Ammon's horn (tissue), 1 donor: ENCODE data around the gene ATP2A2.
"Not testable (repeated sequence)": the region's sequence is repeated elsewhere in the genome, so short reads cannot be mapped to it uniquely, and the experiment has no call there.

Source experiments
- DNase-seq: peaks from one replicate; pipeline ENCODE4 v3.0.0-alpha.2; 2016; ENCODE audit warnings: low spot score

ATP2A2 gene

DNA sequence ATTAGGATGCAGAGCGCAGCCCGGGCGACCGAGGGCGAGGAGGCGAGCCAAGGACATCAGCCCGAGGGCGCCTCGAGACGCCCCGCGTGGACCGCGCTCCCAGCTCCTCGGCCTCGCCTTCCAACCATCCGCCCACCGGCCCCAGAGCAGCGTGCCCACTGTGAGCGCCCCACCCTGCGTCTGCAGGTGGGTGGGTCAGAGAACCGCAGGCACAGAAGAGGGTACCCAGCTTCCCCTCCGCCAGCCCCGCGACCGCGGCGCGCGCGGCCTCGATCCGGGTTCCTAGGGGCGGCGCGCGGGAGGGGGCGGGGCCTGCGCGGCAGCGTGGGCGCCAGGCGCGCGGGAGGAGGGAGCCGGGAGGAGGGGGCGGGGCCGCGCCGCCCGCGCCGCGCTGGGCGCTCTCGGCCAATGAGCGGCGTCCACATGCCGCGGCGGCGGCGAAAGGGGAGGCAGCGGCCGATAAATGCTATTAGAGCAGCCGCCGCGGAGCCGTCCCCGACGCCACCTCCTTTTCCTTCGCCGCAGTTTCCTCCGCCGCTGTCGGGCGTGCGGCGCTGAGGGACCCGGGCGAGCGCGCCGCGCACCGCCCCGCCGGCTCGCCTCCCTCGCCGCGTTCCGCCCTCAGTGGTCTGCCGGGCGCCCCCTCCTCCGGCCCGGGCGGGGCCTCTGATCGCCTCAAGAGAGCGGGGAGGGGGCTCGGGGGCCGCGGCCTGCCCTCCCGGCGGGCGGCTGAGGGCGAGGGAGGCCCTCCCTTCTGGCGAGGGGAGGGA lies at the start of gene ATP2A2:
Gene ATP2A2 (plus strand): TSS at position 469 of the 770 bp plus-strand sequence. CDS start 543 bp downstream, outside the sequence.
- DNase-seq, result peak; percentile 94

DNA sequence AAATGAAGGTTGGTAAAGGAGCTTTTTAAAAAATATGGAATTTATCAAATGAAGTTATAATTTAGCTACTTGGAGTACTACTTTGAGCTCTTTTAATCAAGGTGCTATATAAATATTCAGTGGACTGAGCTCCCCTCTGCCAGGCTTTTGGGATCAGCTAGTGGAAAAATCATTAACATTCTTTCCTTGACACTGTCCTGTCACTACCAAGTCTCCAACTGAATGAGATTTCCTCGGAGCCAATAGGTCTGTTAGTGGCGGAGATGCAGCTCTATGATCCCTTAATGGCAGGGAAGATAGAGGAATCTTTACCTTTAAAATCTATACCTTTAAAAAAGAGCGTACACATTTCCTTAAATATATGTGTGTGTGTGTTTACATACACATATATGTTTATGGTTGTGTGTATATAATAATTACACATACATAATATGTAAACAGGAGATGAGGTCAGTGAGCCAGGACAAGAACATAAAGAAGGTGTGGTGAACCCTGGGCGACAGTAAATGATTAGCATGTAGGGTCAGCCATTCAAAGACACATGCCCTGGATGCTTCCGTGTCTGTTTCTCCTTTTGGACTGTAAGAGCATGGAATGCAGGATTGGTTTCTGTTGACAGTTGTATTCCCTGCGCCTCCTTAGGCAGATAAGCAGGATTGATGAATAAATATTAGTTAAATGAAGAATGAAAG lies 47.7 kb upstream of the ATP2A2 start:
- DNase-seq, result no peak

DNA sequence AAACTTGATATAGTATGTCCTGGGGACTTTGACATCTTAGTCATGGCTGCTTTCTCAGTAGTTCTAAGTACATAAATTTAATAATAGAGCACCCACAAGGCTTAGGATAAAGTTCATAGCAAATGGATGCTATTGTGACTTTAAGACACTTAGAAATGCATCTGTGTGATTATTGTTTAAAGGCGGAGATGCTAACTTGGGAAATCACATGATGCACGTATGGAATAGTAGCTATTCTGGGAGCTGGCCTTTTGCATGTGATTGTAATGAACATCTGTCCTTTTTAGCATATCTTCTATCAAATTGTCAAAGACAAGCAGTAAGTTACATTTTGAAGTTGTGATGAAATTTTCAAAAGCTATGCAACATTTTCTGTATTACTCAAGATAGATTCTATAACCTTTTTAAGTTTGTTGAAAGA lies 46.7 kb upstream of the ATP2A2 start:
- no peak for DNase-seq

DNA sequence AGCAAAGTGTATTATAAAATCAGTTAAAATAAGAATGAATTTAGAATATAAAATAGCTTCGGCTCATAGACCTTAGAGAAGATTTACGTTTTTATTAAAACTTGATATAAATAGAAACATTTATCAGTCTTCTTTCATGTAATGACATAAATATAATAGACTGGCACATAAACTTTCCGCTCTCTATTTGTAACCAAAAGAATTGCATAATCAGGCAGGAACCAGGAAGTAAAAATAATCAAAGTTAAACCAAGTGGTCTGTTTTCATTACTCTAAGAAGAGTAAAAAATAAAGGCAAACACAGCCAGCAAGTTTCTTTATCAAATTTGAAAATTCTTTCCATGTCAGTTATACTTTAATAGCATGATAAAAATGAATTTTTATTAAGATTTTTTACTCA lies 46.3 kb upstream of the ATP2A2 start:
- DNase-seq, result no peak

DNA sequence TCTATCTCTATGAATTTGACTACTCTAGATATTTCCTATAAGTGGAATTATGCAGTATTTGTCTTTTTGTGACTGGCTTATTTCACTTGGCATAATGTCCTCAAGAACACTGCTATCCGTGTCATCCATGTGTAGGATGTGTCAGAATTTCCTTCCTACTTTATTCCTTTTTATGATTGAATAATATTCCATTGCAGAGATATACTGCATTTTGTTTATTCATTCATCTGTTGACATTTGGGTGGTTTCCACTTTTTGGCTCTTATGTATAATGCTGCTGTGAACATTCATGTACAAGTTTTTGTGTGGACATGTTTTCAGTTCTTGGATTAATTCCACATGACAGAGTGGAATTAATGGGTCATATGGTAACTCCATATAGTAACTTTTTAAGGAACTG lies 45.7 kb upstream of the ATP2A2 start:
- DNase-seq, result no peak

DNA sequence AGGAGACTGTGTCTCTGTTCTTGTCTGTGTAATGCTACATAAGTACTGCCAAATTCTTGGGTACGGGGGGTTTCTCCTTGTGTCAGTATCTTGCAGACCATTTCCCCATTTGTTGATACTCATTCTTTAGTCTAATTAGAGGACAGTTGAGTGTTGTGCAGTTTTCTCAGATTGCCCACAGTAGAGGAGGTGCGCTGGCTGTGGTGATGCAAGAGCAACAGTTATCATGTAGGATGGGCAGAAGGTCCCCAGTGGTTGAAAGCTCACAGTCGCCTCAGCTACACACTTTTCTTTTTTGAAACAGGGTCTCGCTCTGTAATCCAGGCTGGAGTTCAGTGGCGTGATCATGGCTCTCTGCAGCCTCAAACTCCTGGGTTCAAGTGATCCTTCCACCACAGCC lies 37.8 kb upstream of the ATP2A2 start:
- DNase-seq, result no peak

DNA sequence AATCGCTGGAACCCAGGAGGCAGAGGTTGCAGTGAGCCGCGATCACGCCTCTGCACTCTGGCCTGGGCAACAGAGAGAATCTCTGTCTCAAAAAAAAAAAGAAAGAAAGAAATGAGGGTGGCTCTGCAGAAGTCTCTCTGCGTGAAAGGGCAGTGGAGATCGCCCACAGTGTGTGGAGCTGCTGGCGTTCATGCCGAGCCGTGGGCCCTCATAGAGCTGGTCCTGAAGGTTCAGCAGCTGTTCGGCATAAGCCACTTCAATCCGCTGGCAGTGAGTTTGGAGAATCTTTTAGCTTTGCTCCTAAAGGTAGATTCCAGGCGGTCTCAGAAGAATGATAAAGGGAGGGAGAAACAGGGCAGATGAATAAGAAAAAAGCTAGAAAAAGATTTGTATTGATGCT lies 36.7 kb upstream of the ATP2A2 start:
- DNase-seq, result no peak

DNA sequence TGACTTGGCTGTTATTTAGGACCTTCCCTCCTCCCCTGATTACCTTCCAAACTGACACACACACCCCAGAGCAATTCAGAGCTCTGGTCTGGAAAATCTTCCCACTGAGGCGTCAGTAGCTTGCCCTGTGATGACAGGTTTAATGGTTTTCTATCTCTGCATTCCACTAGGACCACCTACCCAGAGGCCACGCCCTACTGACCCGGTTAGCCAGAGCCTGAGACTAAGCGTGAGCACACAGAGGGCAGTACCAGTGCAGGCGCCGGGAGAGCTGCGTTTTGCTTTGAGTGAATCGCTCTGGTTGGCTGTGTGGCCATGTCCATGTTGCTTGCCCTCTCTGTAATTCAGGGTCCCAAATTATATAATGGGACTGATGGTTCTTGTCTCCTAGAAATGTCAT lies 36.2 kb upstream of the ATP2A2 start:
- DNase-seq, result no peak

DNA sequence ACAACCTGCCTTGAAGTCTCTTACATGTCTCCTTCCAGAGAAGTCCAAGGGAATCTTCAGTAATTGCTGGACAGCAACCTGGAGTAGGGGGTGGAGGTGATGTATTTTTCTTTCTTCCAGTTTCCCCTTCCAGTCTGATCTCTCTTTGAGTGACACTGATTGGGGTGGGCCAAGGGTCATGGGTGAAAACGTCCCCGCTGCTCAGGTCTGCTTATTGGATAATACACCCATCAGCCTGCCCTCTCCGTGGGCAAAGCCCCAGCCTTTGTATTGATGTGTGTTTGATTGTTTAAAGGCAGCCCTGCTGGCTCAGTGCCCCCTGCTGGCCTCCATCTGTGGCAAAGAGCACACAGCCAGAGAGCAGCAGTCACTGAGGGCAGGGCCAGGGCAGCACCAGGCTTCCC lies 35.7 kb upstream of the ATP2A2 start:
- DNase-seq, result no peak

DNA sequence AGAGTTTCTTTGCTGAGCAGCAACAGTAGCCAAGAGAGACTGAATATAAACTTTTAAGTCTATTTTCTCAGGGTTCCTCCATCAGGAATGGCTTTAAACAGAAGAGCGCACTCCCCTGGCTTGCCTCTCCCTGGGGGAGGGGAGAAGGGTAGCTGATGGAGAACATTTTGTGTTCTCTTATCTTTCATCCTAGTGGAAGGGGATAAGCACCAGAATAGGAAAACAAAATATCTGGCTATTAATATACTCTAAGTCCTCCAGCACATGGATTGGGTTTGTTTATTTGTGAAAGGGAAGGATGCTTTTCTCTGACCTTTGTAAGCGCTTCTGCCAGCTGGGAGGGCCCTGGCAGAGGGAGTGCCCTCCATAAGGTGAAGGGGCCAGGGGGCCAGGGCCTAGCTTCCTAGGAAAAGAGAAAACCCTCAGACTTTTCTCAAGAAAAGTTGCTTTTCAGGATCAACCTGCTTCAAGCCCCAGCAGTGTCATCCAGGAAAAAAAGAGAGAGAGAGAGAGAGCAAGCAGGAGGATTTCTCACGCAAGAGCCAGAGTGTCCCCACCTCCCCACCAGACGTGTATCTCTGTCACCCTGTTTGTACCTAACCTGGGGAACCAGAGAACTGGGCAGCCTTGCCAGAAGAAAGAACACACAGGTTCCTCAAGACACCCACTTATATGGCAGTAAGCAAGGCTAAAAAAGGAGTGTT lies 34.3 kb upstream of the ATP2A2 start:
- no peak for DNase-seq

DNA sequence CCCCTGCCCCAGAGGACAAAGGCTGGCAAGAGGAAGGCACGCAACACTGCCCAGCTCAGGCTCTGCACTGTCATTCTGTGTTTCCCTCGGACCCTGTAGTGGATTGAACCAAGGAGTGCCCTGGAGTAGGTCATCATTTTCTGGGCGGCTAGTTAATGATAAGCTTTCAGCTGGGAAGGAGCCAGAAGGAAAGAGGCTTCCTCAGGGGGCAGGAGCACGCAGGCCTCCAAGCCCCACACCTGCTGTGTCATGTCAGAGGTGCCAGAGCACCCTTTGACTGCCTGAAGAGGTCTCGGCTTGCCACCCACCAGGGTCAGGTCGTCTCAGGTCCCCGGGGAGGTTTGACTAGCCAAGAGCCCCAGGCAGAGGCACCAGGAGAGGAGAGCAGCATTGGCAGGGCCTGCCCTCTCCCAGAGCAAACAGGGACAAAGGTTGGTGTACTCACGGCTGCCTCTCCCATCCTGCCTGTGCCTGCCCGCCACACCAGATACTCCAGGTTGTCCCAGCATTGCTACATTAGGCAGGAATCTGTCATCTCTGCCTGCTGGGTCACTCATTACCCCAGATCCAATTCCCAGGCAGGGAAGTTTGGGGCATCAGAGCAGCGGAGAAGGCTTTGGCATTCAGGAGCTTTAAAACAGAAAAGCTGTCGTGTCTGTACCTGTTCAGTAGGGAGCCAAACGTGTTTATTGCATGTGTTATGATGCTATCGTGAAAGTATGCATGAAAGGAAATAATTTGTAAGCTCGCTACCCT lies 33.5 kb upstream of the ATP2A2 start:
- DNase-seq, result no peak

DNA sequence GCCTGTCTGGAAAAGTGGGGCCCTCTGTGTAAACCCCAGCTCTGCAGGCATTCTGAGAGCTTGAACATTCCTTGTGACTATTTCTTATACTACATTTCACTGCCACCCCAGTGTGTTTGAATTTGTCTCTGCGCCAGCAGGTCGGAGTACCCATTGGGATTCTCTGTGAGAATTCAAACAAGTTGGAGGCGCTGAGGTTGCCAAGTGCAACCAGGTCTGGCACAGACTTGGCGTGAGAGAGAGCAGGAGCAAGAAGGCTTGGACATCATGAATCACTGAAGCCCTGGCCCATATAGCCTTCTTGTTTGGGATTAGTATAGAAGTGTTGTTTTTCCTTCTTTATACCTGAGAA lies 33.0 kb upstream of the ATP2A2 start:
- no peak for DNase-seq

DNA sequence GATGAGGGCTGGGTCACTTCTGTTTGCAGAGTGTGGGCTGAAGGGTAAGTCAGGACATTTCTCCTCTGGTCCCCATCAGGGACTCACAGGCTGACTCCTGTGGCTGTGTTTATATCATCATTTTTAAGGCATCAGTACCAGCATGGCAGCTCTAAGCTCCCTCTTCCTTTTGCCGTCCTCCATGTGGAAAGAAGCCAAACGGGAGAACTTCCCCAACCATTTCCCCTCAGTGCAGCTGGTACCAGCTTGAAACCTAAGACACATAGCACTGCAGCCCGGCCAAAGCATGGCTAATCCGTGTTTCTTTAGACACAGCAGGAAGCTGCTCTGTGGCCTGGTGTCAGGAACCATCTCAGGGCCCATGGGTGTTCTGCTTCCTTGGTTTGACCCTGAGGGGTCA lies 31.9 kb upstream of the ATP2A2 start:
- peak; percentile 46 for DNase-seq

DNA sequence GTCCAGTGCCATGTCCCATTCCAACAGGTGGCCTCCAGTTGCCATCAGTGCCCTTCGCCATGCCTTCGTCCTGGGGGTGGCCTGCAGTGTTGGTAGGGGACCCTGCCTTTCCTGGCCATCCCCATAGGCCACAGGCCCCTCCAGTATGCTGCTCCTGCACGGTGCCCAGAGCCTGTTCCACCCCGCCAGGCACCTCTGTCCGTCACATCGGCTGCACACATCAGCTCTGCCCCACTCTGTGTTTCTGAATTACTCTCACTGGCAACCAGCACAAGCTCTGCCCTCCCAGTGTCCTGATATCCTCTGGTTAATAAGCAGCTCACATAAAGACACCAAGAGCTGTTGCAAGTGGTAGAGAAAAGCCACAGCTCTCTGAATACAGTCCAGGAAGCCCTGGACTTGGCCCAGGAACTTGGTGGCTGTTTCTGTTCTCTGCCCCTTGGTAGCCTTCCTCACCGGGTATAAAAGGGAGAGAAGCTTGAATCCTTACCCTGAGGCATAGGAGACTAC lies 31.3 kb upstream of the ATP2A2 start:
- peak; percentile 64 for DNase-seq

DNA sequence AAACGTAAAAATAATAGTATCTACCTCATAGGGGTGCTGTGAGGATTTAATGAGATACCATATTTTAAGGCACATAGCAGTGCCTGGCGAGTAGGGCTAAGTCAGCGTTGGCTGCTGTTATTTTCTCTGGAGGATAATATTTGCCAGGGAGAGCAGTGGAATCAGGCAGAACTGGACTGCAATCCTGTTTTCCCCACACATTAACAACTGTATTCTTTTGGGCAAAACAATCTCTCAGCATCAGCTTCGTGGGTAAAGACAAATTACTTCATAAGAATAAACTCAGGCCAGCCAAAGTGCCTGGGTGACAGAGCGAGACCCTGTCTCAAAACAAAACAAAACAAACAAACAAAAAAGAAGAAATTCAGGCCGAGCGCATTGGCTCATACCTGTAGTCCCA lies 29.7 kb upstream of the ATP2A2 start:
- DNase-seq, result no peak

DNA sequence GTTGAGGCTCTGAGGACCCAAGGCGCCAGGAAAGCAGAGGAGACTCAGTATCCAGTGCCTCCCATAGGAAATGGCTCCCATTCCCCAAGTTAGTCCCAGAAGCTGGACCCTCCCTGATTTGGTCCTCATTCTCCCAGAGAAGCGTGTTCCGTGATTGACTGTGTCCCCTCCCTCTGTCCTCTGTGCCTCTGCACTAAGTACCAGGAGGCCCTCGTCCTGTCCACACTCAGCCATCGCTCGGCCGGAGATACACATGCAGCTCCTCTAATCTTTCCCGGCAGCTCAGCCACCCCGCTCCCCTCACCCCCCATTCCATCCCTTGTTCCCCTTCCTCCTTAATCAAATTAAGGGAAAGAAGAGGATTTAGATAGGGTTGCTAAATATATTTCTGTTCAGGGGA lies 28.3 kb upstream of the ATP2A2 start:
- DNase-seq, result no peak

DNA sequence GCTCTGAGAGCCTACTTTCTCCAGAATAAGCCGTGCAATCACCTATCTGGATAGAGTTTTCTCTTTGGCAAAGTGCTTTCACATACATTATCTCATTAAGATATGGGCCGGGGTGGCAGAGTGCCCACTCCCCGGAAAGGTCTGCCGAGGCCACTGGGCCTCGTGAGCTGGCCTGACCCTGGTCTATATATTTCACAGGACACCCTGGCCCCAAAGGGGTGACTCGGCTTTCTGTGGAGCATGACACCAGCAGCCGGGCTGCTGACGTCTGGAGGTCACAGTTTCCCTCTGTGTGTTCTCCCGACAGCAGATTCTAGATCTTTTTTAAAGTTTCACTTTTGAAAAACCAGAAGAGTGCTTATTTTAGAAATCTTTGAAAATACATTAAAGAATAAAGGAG lies 27.9 kb upstream of the ATP2A2 start:
- no peak for DNase-seq

DNA sequence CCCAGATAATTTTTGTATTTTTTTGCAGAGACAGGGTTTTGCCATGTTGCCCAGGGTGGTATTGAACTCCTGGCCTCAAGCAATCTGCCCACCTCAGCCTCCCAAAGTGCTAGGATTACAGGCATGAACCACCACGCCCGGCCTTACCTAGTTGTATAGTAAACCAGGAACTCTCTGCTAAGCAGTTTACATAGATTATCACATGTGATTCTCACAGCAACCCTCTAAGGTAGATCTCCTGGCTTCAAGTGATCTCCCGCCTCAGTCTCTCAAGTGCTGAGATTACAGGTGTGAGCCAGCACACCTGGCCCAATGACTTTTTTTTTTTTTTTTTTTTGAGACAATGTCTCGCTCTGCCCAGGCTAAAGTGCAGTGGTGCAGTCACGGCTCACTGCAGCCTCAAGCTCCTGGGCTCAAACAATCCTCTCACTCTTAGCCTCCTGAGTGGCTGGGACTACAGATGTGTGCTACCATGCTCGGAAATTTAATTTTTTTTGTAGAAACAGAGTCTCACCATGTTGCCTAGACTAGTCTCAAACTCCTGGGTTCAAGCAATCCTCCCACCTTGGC lies 26.0 kb upstream of the ATP2A2 start:
- no peak for DNase-seq

DNA sequence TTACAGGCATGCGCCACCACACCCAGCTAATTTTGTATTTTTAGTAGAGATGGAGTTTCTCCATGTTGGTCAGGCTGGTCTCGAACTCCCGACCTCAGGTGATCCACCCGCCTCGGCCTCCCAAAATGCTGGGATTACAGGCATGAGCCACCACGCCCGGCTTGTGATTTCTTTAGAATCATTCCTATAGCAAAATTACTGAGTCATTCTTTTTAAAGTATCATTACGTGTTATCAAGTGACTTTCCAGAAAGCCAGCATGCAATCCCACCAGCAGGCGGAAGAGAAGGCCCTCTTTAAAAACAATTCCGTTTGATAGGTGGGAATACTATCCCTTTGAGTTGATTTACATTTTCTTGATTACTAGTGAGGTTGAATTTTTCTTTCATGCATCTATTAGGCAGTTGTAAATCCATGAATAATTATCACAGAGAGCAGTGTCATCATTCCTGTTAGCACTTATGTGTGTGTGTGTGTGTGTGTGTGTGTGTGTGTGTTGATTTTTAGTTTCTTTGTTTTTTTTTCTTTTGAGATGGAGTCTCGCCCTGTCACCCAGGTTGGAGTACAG lies 25.1 kb upstream of the ATP2A2 start:
- not testable (repeated sequence) for DNase-seq

DNA sequence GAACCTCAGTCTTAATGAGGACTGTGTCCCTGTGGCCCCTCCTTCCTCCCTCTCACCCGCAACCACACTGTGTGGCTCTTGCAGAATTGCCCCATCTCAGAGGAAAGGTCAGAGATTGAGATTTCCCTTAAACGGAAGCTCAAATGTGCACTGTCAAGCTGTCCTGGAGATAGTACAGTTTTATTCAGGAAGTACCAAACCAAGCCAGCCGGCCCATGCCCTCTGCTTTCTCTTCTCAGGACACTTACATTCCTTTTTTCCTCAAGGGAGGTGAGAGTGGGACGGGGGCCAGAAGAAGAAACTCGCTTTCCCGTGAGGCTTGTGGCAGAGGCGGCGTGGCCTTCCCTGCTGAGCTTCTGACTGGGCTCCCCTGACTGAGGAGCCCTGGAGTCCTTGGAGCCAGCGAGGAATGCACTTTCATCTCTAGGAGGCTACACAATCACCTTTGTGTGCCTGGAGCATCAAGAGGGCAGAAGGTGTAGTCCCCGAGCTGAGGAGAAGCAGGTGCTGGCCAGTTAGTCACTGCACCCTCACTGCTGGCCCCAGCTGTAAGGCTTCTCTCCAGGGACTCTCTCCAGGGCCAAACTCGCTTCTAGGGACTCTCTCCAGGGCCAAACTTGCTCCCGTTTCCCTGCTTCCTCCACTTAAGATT lies 24.1 kb upstream of the ATP2A2 start:
- peak; percentile 44 for DNase-seq

DNA sequence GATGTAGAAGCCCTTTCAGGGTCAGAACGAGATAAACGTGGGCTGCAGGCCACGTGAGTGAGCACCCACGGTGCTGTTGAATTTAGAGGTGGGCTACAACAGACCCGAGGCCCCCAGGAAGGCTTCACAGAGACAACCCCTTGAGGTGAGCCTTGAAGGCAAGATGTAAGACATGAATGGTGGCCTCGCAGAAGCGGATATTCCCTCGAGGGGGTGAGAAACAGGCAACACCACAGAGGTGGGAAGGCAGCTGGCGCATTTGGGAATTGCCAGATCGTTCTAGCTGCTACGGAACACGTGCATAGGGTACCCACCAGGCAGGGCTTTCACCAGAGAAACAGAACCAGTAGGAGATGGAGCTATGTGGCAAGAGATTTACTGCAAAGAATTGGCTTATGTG lies 22.6 kb upstream of the ATP2A2 start:
- DNase-seq, result no peak
